Stimulated activated CD4-positive, alpha-beta T cell treated with anti-CD3 and anti-CD28 coated beads, Interleukin-15, amount 100 ng/mL, for 48 hours (primary cell): ENCODE results near the gene ATP6V0E2.

Experiments used
- DNase-seq, 2 donors: peaks; one replicate each; pipeline ENCODE4 v3.0.0-alpha.2; 2020; ENCODE audit warnings: low read depth in 2 of 2

The ATP6V0E2 gene

DNA sequence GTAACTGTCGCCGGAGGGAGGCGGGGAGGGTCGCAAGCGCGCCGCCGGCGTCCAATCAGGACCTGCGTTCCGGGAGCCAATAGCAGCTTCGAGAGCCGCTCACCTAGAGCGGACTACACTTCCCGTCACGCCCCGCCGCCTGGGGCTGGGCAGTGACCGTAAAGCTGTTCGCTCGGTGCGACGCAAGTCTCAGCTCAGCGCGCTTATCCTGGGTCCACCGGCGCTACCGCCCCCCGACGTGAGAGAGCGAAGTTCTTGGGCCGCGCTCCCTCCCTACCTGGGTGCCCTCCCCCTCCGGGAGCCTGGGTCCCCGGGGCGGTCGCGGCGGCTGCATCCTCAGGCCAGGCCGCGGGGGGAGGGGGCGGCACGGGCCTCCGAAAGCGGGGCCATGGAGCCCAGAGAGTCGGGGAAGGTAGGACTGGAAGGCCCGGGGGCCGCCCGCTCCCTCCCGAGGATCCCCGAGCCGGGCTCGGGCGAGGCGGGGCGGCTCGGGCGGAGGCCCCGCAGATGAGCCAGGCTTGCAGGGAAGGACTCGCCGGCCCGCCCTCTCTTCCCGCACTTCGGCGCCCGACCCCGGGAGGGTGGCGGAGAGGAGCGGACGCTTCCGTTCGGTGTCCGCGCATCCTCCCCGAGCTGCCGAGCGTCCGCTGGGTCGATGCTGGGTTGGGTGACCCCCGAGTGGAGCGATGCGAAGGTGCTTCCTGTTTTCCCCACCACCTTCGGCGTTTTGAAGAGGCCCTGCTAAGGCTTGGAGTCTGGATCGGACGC is 35.4 kb upstream of the ATP6V0E2 start, which contains the start of gene ZNF862:
Gene ZNF862, plus strand, starts transcription at position 152 of the 768 bp plus-strand sequence. Its CDS starts 237 bp downstream, at position 389.
- peak; percentile 94 to 95 for DNase-seq

DNA sequence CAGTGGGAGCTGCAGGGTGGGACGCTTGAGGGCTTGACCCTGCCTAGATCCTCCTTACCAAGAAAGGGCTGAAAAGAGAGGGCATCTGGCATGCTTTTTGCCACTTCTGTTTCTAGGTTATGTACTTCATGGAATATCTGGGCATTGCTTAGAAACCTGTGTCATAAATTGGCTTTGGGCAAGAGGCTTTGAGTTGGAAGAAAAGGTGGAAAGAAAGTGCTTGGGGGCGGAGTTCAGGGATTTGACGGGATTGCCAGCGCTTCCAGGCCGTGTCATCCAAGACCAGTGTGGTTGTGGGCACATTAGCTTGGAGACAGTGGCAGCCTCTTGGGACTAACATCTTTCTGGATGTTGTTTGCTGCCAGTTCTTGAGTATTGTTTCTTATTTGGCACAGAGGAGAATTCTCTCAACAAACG is 34.8 kb upstream of the ATP6V0E2 start:
- no peak for DNase-seq

DNA sequence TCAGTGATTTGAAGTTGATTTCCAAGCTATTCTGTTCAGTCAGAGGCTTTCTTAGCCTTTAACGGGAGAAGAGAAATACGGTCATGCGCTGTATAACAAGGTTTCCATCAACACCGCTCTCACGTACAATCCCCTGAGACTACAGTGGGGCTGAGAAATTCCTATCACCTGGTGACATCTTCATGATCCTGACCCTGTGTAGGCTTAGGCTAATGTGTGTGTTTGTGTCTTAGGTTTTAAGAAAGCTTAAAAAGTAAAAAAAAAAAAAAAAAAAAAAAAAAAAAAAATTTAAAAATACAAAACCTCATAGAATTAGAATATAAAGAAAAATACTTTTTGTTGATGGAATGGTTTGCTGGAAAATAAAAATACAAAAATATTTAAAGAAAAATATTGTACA is 33.8 kb upstream of the ATP6V0E2 start:
- no peak for DNase-seq

DNA sequence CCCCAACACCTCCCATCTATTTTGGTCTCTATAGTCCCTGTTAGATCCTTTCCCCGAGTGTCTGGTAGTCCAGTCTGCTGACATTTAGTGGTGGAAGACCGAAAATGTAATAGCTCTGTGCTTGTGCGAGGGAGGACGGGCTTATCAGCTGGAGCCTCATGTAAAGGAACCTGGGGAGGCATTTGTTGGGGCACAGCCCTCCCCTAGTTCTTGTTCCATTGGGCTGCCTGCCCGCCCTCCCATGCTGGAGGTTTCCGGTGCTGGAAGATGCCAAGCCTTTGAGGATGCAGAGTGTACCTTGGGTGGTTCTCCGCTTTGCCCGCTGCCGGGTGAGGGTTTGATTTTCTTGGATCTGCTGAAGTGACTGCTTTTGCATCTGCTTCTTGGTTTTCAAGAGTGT is 30.2 kb upstream of the ATP6V0E2 start:
- DNase-seq = no peak

DNA sequence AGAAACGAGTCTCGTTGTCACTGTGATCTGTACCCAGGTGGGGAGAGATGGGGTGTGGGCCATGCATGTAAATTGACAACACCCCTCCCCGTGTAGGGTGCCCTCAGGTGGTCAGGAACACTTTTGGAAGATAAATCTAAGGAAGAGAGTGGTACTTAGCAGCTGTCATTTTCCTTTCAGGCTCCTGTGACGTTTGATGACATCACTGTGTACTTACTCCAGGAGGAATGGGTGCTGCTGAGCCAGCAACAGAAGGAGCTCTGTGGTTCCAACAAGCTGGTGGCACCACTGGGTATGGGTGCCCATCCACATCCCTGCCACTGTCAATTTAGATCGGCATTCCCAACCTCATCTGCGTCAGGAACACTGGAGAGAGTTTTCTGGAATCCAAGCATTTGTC is 29.3 kb upstream of the ATP6V0E2 start:
- no peak for DNase-seq

DNA sequence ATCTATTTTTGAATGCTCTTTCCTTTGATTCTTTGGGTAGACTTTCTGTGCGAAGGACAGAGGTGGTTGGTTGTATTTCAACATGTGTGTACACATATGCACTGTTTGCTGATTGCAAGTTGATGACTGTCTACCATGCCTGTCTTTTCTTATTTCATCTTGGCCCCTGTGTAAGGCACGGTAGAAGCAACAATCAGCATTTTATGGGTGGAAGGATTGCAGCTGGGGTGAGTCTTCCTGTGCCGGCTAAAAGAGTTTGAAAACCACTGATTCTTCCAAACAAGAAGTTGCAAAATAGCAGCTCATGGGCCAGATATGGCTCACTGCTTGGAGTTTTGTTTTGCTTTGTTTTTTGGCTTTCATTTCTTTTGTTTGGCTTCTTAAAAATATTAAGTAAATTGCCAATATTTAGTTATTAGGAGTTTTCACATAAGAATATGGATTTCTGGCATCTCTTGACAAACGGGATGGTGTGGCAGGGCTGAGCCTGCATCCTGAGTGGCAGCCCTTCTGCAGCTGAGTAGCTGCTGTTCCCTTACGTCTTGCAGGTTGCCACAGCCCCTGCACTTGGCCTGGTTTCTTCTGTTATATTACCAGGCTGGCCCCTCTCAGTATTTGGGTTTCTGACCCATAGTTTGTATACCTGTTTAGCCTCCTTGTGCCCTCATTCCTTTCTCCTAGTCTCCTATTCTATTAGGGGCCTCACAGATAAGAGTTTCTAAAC is 28.4 kb upstream of the ATP6V0E2 start:
- no peak for DNase-seq

DNA sequence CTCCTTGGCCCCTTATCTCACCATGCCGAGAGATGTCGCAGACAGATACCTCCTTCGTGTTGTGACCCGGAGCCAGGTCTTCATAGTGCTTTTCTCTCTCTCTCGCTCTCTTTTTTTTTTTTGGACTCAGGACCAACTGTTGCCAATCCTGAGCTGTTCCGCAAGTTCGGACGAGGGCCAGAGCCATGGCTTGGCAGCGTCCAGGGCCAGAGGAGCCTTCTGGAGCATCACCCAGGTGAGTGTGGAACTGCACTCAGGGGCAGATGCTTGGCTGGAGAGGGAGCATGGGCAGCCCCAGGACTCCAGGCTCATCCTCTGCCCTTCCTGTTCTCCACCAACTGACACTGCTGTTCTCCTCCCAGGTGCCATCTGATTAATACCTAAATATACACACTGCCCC is 27.7 kb upstream of the ATP6V0E2 start:
- DNase-seq = no peak

DNA sequence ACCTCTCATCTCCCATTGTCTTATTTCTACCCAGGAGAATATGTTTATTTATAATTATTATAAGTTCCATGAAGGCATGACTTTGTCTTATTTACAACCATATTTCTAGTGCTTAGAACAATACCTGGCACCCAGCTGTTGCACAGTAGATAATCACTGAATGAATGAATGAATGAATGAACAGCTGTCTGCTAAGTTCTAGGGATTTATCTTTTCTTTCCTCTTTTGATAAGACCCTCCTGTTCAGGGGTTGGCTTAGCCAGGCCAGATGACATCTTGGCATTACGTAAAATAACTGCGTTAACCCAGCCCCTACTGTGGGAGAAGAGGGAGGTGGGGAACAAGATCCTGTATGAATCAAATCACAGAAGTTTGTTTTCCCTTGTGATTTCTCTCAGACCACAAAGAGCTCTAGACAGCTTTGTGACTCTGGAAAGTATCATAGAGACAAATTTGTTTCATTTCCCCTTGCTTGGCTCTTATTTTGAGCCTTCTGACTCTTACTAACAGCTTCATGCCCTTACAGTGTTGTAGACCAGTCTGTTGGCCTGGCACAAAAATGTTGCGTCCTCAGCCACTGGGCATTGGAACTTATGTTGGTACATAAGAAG is 27.2 kb upstream of the ATP6V0E2 start:
- no peak for DNase-seq

DNA sequence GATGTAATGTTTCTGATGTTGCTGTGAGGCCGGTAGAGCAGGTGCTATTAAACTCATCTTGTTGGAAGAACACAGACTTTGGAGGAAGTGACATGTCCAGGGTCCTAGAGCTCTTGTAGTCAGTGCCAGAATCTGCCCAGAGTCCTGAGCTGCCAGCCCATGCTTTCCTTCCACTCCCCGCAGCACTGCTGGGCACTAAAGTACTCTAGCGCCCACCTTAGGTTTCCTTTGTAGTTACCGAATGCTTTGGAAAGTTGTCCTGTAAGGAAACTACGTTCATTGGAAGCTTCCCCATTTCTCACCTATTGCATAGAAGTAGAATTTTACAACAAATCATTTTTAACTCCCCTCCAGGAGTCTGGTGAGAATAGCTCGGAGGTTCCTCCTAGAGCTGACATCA is 24.6 kb upstream of the ATP6V0E2 start:
- DNase-seq = no peak

DNA sequence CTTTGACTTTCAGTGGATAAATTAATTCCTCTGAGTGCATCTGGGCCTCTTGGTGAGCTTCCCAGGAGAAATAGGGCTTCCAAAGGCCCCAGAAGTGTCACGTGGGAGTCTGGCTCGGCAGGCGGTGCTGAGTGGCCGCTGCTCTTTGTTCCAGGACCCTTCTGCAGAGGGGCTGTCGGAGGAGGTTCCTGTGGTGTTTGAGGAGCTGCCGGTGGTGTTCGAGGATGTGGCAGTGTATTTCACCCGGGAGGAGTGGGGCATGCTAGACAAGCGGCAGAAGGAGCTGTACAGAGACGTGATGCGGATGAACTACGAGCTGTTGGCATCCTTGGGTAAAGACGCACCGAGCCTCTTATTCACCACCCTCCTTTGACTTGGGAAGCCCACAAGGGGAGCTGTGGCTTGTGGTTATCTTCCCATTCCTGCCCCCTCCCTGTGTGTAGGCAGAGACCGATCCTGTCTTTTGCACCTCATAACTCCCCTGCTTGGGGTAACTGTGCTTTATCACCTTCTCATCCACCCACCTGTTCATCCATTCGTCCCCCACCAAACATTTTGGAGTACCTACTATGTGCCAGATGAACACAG is 23.7 kb upstream of the ATP6V0E2 start:
- no peak for DNase-seq

DNA sequence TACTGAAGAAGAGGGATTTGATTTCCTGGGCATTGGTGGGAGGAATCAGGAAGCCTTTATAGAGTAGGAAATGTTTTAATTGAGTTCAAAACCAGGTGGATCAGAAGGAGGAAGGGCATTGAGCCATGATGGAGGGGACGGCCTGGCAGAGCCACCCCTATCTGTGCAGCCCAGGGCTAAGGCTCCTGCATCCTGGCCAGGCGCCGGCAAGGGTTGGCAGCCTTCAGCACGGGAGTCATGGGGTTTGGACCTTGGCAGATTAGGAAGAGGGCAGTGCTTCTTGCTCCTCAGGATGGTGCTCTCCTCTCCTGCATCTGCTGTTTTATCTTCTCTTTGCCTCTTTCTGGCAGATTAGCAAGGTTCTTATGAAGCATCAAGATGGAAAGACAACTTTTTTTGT is 23.1 kb upstream of the ATP6V0E2 start:
- DNase-seq = no peak

DNA sequence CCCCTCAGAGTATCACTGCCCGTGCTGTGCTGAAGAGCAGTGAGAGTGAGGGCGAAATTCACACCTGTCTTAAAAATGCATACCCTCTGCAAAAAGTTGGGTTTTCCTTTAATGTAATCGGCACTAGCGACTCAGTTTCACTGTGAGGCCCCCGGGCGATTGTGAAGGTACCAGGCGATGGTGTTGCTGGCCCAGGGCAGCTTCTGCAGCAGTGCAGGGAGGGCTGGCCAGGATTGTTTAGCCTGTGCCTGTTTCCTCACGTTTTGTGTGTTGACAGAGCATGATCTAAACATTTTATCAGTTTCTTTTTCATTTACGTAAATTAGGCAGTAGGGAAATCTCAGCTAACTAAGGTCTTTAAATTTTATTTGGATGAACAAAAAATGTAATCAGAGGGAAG is 22.3 kb upstream of the ATP6V0E2 start:
- no peak for DNase-seq

DNA sequence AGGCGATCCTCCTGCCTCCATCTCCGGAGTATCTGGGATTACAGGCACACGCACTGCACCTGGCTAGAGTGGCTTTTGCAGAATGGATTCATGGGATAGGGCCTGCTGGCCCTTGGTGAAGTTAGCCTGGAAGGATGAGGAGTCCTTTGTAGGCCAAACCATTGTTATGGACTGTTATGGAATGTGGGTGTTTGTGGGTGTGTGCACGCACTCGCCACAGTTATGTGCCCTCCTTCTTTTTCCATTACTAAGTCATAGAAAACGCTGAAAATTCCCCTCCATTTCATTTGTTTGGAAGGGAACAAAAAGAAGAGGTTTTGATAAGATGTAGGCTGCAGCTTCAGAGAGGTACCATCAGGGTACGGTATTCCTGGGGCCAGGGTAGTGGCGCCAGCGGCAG is 20.6 kb upstream of the ATP6V0E2 start:
- no peak for DNase-seq

DNA sequence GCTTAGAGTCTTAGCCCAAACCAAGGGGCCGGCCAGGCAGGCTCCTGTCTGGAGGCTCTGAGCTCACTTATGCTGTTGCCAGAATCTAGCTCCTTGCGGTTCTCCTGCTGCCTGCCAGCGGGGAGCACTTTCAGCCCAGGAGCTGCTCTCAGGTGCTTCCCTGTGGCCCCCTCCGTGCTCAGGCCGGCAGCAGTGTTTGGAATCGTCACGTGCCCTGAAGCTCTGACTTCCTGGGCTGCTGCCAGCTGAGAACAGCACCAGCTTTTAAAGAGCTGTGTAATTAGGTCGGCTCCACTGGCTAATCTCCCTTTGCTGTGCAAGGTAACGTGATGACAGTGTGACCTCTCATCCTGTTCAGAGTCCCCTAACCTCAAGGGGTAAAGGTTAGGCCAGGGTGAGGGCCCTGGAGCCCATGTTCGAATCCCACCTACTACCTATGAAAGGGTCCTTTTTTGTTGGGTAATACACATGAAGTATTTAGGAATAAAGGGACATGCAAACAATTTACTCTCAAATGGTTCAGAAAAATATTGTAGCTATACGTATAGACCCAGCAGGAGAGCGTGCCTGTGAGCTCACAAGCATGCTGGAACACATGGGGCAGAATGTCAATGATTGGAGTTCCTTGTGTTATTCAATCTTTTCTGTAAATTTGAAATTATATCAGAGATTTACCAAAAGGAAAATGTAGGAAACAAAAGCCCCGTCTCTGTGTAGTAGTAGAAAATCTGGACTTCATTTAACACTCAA is 19.0 kb upstream of the ATP6V0E2 start:
- no peak for DNase-seq

DNA sequence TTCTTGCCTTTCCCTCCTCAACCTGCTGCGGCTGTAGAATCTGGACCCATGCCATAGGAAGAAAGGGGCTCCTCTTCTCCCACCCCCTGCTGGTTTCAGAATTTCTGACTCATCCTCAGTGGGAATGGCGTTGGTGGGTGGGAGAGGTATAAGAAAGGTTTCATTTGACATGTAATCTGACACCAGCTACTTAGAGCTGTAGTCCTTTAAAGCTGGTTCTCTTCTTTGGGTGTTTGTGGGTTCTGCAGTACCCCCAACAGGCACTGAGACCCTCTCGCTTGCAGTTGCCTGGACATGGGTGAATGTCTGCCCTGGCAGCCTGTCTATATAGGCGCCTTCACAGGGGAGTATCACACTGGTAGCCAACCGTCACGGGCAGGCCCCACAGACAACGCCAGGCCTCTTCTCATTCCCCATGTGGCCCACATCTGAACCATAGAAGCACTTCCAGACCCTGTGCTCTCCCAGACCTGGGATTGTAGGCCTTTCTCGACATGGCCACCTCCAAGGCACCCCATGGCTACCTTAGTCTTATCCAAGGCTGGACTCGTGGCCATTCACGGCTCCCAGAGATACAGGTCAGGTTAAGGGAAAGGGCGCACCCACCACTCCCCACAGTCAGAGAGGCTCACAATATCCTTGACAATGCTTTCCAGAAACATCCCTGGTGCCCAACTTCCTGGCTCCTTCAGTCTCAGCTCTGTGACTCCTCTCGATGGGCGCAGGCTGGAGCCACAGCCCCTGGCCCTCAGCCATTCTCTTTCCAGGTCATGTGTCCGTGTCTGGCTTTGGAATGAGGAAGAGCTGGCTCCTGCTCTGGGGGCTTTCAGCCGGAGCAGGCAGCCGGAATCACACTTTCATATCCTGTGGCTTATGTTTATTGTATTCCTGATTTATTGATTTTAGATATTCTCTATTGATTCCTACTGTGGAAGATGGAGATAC is 18.1 kb upstream of the ATP6V0E2 start:
- DNase-seq = no peak

DNA sequence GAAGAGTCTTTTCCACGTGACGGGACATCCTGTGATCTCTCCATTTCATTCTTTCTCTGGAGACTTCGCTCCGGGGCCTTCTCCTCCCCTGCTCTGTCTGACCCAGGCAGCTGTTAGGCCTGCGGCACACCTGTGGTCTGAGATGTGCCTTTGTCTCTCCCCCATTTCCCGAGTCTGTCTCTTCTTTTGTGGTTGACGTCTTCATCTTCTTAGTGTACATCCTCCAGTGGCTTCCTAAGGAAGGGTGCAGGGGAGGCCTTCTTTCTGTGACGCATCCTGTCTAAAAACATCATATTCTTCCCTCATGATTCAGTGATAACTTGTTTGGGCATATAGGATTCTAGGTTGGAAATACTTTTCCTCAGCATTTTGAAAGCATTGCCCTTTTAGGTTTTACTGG is 17.2 kb upstream of the ATP6V0E2 start:
- DNase-seq = no peak

DNA sequence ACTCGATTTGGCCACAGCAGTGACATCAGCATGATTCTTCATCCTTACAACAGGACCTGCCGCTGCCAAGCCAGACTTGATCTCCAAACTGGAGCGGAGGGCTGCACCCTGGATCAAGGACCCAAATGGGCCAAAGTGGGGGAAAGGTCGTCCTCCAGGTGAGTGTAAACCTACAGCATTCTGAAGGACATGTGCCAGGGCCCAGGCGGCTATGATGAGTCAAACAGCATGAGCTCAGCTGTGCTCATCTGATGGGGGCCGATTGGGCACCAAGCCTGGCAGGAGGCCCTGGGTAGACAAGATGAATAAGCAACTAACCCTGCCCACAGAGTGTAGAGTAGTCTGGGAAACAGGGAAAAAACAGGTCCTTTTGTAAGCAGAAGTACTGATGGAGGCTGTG is 14.4 kb upstream of the ATP6V0E2 start:
- DNase-seq = no peak

DNA sequence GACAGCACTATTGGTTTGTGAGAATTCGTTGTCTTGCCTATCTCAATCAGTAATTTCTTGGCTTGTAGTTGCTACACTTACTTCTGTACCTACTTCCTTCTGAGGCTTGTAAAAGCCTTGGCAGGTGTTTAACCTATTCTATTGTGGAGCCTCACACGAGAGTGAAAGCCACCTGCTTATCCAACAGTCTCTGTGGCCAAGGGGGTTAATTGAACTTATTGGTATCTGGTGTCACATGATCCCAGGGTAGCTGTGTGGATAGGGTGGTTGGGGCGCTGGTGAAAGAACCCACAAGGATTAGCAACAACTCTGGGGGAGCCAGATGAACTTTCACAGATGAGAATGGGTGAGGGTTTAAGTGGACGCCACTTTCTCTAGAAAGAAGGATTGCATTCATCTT is 13.9 kb upstream of the ATP6V0E2 start:
- no peak for DNase-seq

DNA sequence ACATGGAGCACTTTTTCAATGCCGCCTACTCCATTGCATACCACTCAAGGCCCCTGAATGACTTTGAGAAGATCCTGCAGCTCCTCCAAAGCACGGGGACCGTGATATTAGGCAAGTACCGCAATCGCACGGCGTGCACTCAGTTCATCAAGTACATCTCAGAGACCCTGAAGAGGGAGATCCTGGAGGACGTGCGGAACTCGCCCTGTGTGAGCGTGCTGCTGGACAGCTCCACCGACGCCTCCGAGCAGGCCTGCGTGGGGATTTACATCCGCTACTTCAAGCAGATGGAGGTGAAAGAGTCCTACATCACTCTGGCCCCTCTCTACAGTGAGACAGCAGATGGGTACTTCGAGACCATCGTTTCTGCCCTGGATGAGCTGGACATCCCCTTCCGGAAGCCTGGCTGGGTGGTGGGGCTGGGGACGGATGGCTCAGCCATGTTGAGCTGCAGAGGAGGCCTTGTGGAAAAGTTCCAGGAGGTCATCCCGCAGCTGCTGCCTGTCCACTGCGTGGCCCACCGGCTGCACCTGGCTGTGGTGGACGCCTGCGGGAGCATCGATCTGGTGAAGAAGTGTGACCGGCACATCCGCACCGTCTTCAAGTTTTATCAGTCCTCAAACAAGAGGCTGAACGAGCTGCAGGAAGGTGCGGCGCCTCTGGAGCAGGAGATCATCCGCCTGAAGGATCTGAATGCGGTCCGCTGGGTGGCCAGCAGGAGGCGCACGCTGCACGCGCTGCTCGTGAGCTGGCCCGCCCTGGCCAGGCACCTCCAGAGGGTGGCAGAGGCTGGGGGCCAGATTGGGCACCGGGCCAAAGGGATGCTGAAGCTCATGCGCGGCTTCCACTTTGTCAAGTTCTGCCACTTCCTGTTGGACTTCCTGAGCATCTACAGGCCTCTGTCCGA is 12.7 kb upstream of the ATP6V0E2 start:
- no peak for DNase-seq

DNA sequence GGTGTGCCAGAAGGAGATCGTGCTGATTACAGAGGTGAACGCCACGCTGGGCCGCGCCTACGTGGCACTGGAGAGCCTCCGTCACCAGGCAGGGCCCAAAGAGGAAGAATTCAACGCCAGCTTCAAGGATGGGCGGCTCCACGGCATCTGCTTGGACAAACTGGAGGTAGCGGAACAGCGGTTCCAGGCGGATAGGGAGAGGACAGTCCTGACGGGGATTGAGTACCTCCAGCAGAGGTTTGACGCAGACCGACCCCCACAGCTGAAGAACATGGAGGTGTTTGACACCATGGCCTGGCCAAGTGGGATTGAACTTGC is 12.1 kb upstream of the ATP6V0E2 start:
- DNase-seq = no peak
